HL-60 (cell line): ENCODE results near the gene CRIP1.

ENCODE experiments used
- CTCF ChIP-seq: IDR thresholded peaks from one replicate; pipeline ENCODE4 v1.5.1; 2011; ENCODE audit warnings: low read length, control low read depth, inconsistent platforms; ENCODE audit not compliant: insufficient read depth
- GABPA ChIP-seq: IDR thresholded peaks from 2 replicates; pipeline ENCODE4 v1.6.1; 2012; ENCODE audit warnings: low read depth
- POLR2AphosphoS5 ChIP-seq: IDR thresholded peaks from 2 replicates; pipeline ENCODE4 v1.6.1; 2012; ENCODE audit warnings: low read depth

GRCh38 chr14:105527826-105528585, 41.3 kb downstream of the CRIP1 start:
- TF ChIP-seq CTCF (peak; percentile 35), GABPA (peak; percentile 58), POLR2AphosphoS5 (no peak)
